ENCODE measurements around the gene SPDYE2.
"Not testable (repeated sequence)": the region's sequence is repeated elsewhere in the genome, so short reads cannot be mapped to it uniquely, and the experiment has no call there.

Gene SPDYE2

DNA sequence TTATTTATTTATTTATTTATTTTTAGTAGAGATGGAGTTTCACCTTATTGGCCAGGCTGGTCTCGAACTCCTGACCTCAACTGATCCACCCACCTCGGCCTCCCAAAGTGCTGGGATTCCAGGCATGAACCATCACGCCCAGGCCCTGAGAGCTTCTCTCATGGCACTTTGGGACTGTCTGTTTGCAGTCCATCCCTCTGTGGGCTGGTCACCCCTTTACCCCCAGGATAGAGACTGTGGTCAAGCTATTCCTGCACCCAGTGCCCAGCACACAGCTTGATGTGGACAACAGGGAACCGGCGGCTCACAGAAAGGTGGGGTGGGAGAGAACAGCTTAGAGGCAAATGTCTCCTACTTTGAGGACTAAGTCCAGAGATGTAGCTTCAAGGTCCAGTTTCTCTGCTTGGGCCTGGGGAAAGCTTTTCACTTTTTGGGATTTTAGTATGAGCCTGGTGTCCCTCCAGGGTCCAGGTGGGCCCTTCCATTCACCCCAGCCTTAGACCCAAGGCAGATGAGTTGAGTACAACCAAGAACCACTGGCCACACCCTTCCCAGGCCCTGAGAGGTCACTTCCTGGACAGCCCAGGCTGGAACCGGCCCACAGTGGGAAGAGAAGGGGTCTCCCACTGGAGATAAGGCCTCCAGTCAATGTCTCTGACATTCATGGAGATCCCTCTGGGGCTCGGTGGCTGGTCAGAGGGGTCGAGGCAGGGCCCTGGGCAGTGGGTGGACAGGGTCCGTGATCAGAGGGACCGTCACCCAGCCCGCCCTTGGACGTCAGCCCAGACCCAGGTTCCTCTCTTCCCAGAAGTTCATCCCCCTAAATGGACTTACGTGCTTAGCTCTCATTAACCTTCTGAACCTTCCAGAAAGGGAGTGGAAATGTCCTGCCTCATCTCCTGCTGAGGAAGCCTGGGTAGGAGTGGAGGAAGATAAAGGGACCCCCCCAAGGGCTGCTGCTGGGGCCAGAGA lies 22.9 kb upstream of the SPDYE2 start:
- not testable (repeated sequence) for H3K27ac Mint-ChIP-seq; H3K36me3 Mint-ChIP-seq (ENCODE audit: low read depth); H3K4me1 Mint-ChIP-seq (ENCODE audit: low read depth); H3K9me3 Mint-ChIP-seq; H3K27me3 Mint-ChIP-seq; H3K4me3 Mint-ChIP-seq

DNA sequence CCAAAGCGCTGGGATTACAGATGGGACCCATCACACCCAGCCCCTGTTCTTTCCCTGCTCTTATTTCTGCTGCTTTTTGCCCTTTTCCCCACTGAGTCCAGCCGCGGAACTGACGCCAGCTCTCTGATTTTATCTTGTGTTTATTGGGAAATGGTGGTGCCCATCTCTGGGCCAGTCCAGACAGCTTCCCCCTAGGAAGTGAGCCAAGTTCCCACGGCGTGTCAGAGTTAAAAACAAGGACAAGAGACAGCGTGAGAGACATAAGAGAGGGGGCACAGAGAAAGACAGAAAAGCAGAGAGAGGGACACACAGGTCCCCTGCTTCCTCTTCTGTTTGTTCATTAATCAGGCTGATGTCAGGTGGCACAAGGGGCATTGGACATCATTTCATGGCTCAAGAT lies 19.4 kb upstream of the SPDYE2 start:
- H3K27ac Mint-ChIP-seq; H3K36me3 Mint-ChIP-seq (ENCODE audit: low read depth); H3K4me1 Mint-ChIP-seq (ENCODE audit: low read depth); H3K4me3 Mint-ChIP-seq; H3K27me3 Mint-ChIP-seq; H3K9me3 Mint-ChIP-seq: not testable (repeated sequence)

DNA sequence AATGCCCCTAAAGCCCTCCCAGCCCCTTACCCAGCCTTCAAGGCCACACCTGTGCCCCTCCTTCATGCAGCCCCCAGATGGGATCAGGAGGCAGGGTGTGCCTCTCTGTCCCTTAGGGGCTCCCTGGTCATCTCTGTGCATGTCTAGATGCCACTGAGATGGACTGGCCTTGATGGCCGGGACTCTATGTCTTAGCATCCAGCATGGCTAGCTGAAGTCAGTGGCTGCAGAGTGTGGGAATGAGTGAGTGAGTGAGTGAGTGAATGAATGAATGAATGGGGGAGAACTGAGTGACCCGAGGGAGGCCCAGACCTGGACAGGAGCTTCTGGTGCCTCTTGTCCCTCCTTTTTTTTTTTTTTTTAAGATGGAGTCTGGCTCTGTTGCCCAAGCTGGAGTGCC lies 18.9 kb upstream of the SPDYE2 start:
- not testable (repeated sequence) for H3K27me3 Mint-ChIP-seq; H3K36me3 Mint-ChIP-seq (ENCODE audit: low read depth); H3K9me3 Mint-ChIP-seq; H3K4me3 Mint-ChIP-seq; H3K4me1 Mint-ChIP-seq (ENCODE audit: low read depth); H3K27ac Mint-ChIP-seq

DNA sequence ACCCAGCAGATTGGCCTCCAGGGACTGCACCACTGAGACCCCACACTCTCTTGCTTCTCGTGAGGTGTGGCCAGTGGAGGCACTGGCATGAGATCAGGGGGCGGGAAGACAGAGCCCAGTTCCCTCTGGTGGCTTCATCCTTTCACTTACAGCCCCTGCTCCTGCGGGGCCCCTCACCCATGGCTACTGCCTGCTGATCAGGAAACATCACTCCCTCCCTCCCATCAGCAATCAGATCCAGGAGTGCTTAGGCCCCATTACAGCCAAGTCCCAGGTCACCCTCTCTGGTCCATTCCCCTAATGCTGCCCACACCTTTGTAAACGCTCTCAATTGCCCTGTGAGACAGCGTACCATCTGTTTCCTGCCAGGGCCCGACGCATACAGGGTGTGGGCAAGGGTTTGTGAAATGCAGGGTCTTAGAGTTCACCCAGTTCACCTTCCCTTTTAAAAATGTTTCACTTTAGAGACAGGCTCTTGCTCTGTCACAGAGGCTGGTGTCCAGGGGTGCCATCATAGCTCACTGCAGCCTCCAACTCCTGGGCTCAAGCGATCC lies 15.9 kb upstream of the SPDYE2 start:
- H3K27me3 Mint-ChIP-seq; H3K4me3 Mint-ChIP-seq; H3K36me3 Mint-ChIP-seq (ENCODE audit: low read depth); H3K27ac Mint-ChIP-seq; H3K4me1 Mint-ChIP-seq (ENCODE audit: low read depth); H3K9me3 Mint-ChIP-seq: not testable (repeated sequence)

DNA sequence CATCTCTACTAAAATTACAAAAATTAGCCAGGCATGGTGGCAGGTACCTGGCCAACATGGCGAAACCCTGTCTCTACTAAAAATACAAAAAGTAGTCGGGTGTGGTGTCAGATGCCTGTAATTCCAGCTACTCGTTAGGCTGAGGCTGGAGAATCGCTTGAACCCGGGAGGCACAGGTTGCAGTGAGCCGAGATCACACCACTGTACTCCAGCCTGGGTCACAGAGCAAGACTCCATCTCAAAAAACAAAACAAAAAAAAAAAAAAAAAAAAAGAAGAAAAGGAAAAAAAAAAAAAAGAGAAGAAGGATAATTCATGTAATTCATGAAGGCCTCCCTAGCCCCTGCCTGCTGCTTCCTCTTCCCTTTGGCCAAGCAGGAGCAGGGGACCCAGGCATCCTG lies 10.4 kb upstream of the SPDYE2 start:
- not testable (repeated sequence) for H3K4me1 Mint-ChIP-seq (ENCODE audit: low read depth); H3K27ac Mint-ChIP-seq; H3K36me3 Mint-ChIP-seq (ENCODE audit: low read depth); H3K9me3 Mint-ChIP-seq; H3K4me3 Mint-ChIP-seq; H3K27me3 Mint-ChIP-seq

DNA sequence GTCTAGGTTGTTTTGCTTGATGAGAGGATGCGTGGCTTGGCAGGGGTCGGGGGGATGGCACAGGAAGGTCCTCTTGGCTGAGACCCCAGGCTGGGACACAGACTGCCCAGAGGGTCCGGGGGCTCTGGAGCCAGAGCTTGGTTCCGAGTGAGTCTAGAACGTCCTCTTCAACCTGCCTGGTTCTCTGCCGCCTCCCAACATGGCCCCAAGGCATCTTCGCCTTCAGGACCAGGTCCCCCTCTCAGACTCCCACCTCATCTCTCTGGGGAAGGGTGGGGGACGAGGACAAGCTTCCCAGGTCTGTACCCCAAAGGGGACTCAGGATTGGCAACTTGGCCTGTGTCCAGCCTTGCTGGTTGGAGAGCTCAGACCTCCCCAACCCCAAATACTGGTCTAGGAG lies 8.9 kb upstream of the SPDYE2 start:
- H3K27me3 Mint-ChIP-seq; H3K9me3 Mint-ChIP-seq; H3K27ac Mint-ChIP-seq; H3K4me3 Mint-ChIP-seq; H3K36me3 Mint-ChIP-seq (ENCODE audit: low read depth); H3K4me1 Mint-ChIP-seq (ENCODE audit: low read depth): not testable (repeated sequence)

DNA sequence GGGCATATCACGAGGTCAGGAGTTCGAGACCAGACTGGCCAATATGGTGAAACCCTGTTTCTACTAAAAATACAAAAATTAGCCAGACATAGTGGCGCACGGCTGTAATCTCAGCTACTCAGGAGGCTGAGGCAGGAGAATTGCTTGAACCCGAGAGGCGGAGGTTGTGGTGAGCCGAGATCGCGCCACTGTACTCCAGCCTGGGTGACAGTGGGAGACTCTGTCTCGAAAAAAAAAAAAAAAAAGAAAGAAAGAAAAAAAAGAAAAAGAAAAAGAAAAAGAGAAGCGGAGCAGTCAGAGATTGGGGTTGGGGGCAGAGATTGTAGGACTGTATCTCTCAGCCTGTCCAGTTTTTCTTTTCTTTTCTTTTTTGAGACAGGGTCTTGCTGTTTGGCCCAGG lies 8.3 kb upstream of the SPDYE2 start:
- not testable (repeated sequence) for H3K4me1 Mint-ChIP-seq (ENCODE audit: low read depth); H3K4me3 Mint-ChIP-seq; H3K27me3 Mint-ChIP-seq; H3K36me3 Mint-ChIP-seq (ENCODE audit: low read depth); H3K9me3 Mint-ChIP-seq; H3K27ac Mint-ChIP-seq

DNA sequence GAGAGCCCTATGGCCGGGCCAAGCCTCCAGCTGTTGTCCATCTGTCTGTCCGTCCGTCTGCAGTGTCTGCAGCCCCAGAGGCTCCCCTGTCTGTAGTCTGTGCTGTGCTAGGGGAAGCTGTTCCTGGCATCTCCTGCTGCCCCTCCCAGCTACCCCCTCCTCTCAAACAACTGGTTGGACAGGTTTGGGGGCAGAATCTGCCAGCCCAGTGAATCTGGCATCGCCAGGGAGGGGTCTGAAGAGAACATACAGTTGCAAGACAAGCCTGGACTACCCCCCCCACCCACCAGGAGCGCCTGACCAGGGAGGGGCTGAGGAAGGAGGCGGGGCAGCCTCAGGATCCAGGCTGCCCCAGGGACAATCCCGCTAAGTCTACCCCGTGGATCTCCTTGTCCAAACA lies 7.4 kb upstream of the SPDYE2 start, which contains the start of gene UPK3BL2:
TSS of gene UPK3BL2 (minus strand) at position 101 of the 400 bp plus-strand sequence. CDS start at position 41, 60 bp downstream.
- H3K9me3 Mint-ChIP-seq; H3K27ac Mint-ChIP-seq; H3K4me3 Mint-ChIP-seq; H3K4me1 Mint-ChIP-seq (ENCODE audit: low read depth); H3K27me3 Mint-ChIP-seq; H3K36me3 Mint-ChIP-seq (ENCODE audit: low read depth): not testable (repeated sequence)

DNA sequence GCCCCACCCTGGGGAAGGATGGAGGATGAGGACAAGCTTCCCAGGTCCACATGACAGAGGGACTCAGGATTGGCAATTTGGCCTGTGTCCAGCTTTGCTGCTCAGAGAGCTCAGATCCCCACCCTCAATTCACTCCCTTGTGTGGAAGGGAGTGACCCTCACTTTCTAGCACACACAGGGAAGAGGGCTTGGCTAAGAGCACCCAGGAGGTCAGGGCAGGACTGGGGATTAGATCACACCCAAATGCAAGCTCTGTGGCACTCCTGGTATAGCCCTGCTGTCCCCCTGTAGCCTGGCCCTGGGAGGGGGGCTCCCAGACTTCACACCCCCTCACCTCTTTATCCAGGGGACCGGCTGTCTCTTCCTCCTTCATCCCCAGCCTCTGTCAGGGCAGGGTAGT lies 6.7 kb upstream of the SPDYE2 start:
- not testable (repeated sequence) for H3K4me3 Mint-ChIP-seq; H3K27ac Mint-ChIP-seq; H3K27me3 Mint-ChIP-seq; H3K36me3 Mint-ChIP-seq (ENCODE audit: low read depth); H3K4me1 Mint-ChIP-seq (ENCODE audit: low read depth); H3K9me3 Mint-ChIP-seq

DNA sequence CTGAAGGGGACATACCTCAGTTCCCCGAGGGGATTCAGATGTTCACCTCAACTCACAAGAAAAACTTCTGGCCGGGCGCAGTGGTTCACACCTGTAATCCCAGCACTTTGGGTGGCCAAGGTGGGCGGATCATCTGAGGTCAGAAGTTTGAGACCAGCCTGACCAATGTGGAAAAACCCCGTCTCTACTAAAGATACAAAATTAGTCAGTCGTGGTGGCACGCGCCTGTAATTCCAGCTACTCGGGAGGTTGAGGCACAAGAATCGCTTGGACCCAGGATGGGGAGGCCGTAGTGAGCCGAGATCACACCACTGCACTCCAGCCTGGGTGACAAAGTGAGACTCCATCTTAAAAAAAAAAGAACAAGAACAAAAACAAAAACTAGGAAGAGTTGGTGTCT lies 5.7 kb upstream of the SPDYE2 start:
- H3K27ac Mint-ChIP-seq; H3K27me3 Mint-ChIP-seq; H3K4me1 Mint-ChIP-seq (ENCODE audit: low read depth); H3K36me3 Mint-ChIP-seq (ENCODE audit: low read depth); H3K9me3 Mint-ChIP-seq; H3K4me3 Mint-ChIP-seq: not testable (repeated sequence)

DNA sequence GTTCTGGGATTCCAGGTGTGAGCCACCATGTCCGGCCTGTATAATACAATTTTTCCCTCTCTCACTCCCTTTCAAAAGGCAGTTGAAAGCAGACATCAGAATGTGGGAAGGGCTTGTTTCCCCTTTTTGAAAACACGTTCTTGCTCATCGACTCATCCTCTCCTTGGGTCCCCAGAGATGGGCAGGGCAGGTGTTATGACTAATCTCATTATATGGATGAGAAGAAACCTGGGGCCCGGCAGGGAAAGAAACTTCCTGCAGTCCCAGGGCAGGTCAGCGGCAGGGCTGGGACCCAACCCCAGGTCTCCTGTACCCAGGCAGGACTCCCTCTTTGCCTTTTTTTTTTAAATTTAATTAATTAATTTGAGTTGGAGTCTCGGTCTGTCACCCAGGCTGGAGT lies 4.7 kb upstream of the SPDYE2 start:
- not testable (repeated sequence) for H3K4me3 Mint-ChIP-seq; H3K4me1 Mint-ChIP-seq (ENCODE audit: low read depth); H3K9me3 Mint-ChIP-seq; H3K27ac Mint-ChIP-seq; H3K27me3 Mint-ChIP-seq; H3K36me3 Mint-ChIP-seq (ENCODE audit: low read depth)

DNA sequence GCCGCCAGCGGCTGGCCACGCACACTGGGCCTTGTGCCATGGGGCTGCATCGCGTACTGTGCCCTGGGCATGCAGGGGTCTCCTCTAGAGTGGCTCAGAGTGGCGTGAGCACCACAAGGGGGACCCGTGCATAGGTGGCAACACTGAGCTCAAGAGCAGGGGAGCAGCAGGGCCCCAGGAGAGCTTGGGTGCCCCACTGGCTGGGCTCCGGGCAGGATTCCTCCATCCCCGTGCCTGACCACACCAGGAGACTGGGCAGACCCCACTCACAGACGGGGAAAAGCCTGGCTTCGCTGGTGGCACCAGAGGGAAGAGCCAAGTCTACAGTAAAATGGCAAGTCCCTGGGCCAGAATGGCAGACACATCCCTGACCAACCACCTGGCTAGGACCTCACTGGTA lies 17.6 kb downstream of the SPDYE2 start:
- H3K27ac Mint-ChIP-seq; H3K27me3 Mint-ChIP-seq; H3K4me3 Mint-ChIP-seq; H3K36me3 Mint-ChIP-seq (ENCODE audit: low read depth); H3K9me3 Mint-ChIP-seq; H3K4me1 Mint-ChIP-seq (ENCODE audit: low read depth): not testable (repeated sequence)

DNA sequence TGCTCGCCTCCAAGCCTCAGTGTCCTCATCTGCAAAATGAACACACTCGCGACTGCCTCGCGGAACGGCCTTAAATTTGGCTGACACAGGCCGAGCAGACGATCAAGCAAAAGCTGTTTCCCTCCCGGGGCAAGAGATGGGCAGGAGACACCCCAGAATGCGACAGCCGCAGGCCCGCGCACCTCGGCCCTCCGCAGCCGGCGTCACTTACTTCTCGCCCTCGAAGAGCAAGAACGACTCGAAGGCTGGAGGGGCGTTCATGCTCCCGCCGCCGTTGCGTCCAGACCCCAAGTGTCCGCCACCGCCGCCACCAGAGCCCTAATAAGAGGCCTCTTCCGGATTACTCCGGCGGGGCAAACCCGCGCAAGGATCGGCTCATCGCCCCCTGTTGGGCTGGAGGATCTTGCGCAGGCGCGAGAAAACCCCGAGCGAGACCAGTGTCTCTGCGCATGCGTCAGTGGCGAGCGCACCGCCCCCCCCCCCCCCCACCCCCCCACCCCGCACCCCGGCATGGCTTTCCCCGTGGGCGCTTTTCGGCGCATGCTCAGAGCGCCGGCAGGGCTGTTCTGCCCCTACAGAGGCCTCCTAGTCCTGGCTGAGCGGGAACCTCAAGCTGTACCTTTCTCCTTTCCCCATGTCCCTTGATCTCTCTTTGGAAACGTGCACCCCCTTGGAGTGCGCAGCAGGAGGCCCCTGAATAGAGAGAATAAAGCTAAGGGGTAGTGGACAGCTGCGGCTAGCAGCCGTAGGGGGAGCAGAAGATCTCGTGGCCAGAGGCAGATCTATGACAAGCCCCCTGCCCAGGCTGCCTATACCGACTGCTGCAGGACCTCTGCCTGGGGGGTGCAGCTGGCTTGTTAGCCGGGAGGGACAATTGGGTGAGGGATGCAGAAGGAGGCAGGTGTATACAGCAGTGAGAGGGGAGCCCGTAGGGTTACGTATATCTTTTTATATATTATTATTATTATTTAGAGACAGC lies 21.5 kb downstream of the SPDYE2 start, which contains the start of gene POLR2J3:
TSS of gene POLR2J3 (minus strand) at position 323 of the 979 bp plus-strand sequence. CDS start at position 261, 62 bp downstream.
- not testable (repeated sequence) for H3K36me3 Mint-ChIP-seq (ENCODE audit: low read depth); H3K9me3 Mint-ChIP-seq; H3K4me1 Mint-ChIP-seq (ENCODE audit: low read depth); H3K27me3 Mint-ChIP-seq
- H3K27ac Mint-ChIP-seq = peak within 1 kb of the TSS; percentile 75
- peak within 1 kb of the TSS; percentile 86 for H3K4me3 Mint-ChIP-seq

DNA sequence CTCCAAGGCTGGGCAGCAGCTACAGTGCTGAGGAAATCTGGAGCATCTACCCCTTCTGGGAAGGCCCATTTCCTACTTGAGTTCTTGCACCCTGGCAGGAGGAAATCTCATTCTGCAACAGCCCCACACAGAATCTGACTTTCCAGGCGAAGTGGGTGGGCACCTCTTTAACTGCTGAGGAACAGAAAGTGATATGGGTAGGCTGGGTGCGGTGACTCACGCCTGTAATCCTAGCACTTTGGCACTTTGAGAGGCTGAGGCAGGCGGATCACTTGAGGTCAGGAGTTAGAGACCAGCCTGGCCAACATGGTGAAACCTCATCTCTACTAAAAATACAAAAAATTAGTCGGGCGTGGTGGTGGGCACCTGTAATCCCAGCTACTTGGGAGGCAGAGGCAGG lies 23.6 kb downstream of the SPDYE2 start:
- H3K27me3 Mint-ChIP-seq, H3K9me3 Mint-ChIP-seq, H3K4me3 Mint-ChIP-seq: not testable (repeated sequence)

DNA sequence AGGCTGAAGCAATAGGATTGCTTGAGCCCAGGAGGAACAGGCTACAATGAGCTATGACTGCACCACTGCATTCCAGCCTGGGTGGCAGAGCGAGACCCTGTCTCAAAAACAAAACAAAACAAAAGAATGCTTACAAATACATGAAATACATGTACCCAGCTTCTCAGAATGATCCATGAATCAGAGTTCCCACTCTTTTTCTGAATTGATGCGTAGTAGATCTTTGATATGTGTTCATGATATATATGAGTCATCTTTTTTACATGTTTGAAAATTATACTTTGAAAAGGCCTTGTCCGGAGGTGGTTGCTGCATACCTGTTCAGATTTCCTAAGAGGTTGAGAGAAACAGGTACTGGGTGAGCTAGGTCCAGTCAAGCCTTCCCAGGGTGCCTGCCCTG lies 25.3 kb downstream of the SPDYE2 start:
- not testable (repeated sequence) for H3K4me3 Mint-ChIP-seq; H3K4me1 Mint-ChIP-seq (ENCODE audit: low read depth); H3K36me3 Mint-ChIP-seq (ENCODE audit: low read depth); H3K27me3 Mint-ChIP-seq; H3K9me3 Mint-ChIP-seq; H3K27ac Mint-ChIP-seq

More for the DNA sequence above, 23.6 kb downstream of the SPDYE2 start:
- H3K4me1 Mint-ChIP-seq (ENCODE audit: low read depth); H3K27ac Mint-ChIP-seq; H3K36me3 Mint-ChIP-seq (ENCODE audit: low read depth): not testable (repeated sequence)
